WTC11 (cell line): ENCODE data around the gene MYBPC1. TPM values are rescaled to one million over a fixed set of nuclear protein-coding genes. Genes with fewer than 3 reads are reported as not detected.

Experiments
- ATAC-seq: fragments of 200-7000 bp; cut with Tn5 transposase; 2 replicates; pipeline ENCODE4 v1.10.0; 2021; ENCODE audit warnings: mild to moderate bottlenecking, moderate library complexity
- CTCF ChIA-PET: fragments of 300-600 bp; sonication (Branson Sonifier 250); formaldehyde crosslinking; loops from one replicate; lab custom pipeline; 2021; ENCODE audit warnings: antibody characterized with exemption; lab: Charles Lee
- POLR2A ChIA-PET: fragments of 350-600 bp; sonication (Branson Sonifier 250); formaldehyde crosslinking; loops from one replicate; lab custom pipeline; 2021; ENCODE audit warnings: antibody characterized with exemption; lab: Charles Lee
- DNase-seq: peaks from one replicate; pipeline ENCODE4 v3.0.0; 2021; ENCODE audit warnings: low spot score
- H3K27ac Mint-ChIP-seq: 2 replicates; pipeline ENCODE4 v1.8.0; 2021; ENCODE audit warnings: mixed read lengths
- H3K27me3 Mint-ChIP-seq: 2 replicates; pipeline ENCODE4 v1.8.0; 2021; ENCODE audit warnings: low read depth, mild to moderate bottlenecking, moderate library complexity, mixed read lengths
- H3K36me3 Mint-ChIP-seq: 2 replicates; pipeline ENCODE4 v1.8.0; 2021; ENCODE audit warnings: mixed read lengths
- H3K4me1 Mint-ChIP-seq: 2 replicates; pipeline ENCODE4 v1.8.0; 2022; ENCODE audit warnings: mixed read lengths
- H3K4me3 Mint-ChIP-seq: 2 replicates; pipeline ENCODE4 v1.8.0; 2021; ENCODE audit warnings: mild to moderate bottlenecking, moderate library complexity, mixed read lengths
- H3K9me3 Mint-ChIP-seq: 2 replicates; pipeline ENCODE4 v1.8.0; 2021; ENCODE audit warnings: mixed read lengths
- ATF6 ChIP-seq: sonication (generic); formaldehyde crosslinking; IDR thresholded peaks from 2 replicates; pipeline ENCODE4 v1.8.1; 2023; ENCODE audit warnings: mild to moderate bottlenecking, missing genetic modification reagents
- E2F1 ChIP-seq: sonication (generic); formaldehyde crosslinking; IDR thresholded peaks from 2 replicates; pipeline ENCODE4 v1.8.0; 2022; ENCODE audit warnings: mild to moderate bottlenecking, missing genetic modification reagents
- E2F4 ChIP-seq: sonication (generic); formaldehyde crosslinking; IDR thresholded peaks from 2 replicates; pipeline ENCODE4 v1.8.1; 2022; ENCODE audit warnings: low read depth, mild to moderate bottlenecking, moderate library complexity, missing genetic modification reagents, borderline replicate concordance
- ESRRA ChIP-seq: sonication (generic); formaldehyde crosslinking; IDR thresholded peaks from 2 replicates; pipeline ENCODE4 v1.8.1; 2022; ENCODE audit warnings: mild to moderate bottlenecking, missing genetic modification reagents, borderline replicate concordance
- KAT7 ChIP-seq: sonication (generic); formaldehyde crosslinking; IDR thresholded peaks from 2 replicates; pipeline ENCODE4 v1.8.1; 2023; ENCODE audit warnings: missing genetic modification reagents, mild to moderate bottlenecking, borderline replicate concordance
- MAX ChIP-seq: sonication (generic); formaldehyde crosslinking; IDR thresholded peaks from 2 replicates; pipeline ENCODE4 v1.8.0; 2022; ENCODE audit warnings: mild to moderate bottlenecking, missing genetic modification reagents
- MXD4 ChIP-seq: fragments of 250-450 bp; sonication (Bioruptor Pico); IDR thresholded peaks from 2 replicates; pipeline ENCODE4 v1.8.0; 2021; ENCODE audit warnings: mild to moderate bottlenecking, moderate library complexity, borderline replicate concordance
- MYBL2 ChIP-seq: sonication (generic); formaldehyde crosslinking; IDR thresholded peaks from 2 replicates; pipeline ENCODE4 v1.8.1; 2023; ENCODE audit warnings: mild to moderate bottlenecking, moderate library complexity, missing genetic modification reagents
- NFATC4 ChIP-seq: fragments of 250-450 bp; sonication (Bioruptor Pico); IDR thresholded peaks from 2 replicates; pipeline ENCODE4 v1.9.0; 2021; ENCODE audit warnings: mild to moderate bottlenecking
- NR1H2 ChIP-seq: sonication (generic); formaldehyde crosslinking; IDR thresholded peaks from 2 replicates; pipeline ENCODE4 v1.9.0; 2021; ENCODE audit warnings: mild to moderate bottlenecking, moderate library complexity, missing genetic modification reagents
- PRRX2 ChIP-seq: fragments of 250-450 bp; sonication (Bioruptor Pico); IDR thresholded peaks from 2 replicates; pipeline ENCODE4 v1.8.0; 2021; ENCODE audit warnings: mild to moderate bottlenecking
- TEAD1 ChIP-seq: sonication (generic); formaldehyde crosslinking; IDR thresholded peaks from 2 replicates; pipeline ENCODE4 v1.8.0; 2022; ENCODE audit warnings: mild to moderate bottlenecking, missing genetic modification reagents
- ZBTB21 ChIP-seq: sonication (generic); formaldehyde crosslinking; IDR thresholded peaks from 2 replicates; pipeline ENCODE4 v1.8.1; 2023; ENCODE audit warnings: mild to moderate bottlenecking, missing genetic modification reagents, borderline replicate concordance
- ZBTB43 ChIP-seq: sonication (generic); formaldehyde crosslinking; IDR thresholded peaks from 2 replicates; pipeline ENCODE4 v1.8.1; 2023; ENCODE audit warnings: mild to moderate bottlenecking, missing genetic modification reagents
- ZNF121 ChIP-seq: sonication (generic); formaldehyde crosslinking; IDR thresholded peaks from 2 replicates; pipeline ENCODE4 v1.8.0; 2023; ENCODE audit warnings: missing genetic modification reagents
- total RNA-seq: library from RNA; stranded (reverse); gene quantifications from 3 replicates; pipeline ENCODE4 v1.2.3, GENCODE V29; 2021
- TF ChIP-seq, protein P1 (sequence below): sonication (generic); formaldehyde crosslinking; IDR thresholded peaks from 2 replicates; pipeline ENCODE4 v1.8.1; 2023; ENCODE audit warnings: mild to moderate bottlenecking, missing genetic modification reagents, borderline replicate concordance
- TF ChIP-seq, protein P2 (sequence below): fragments of 250-450 bp; sonication (Bioruptor Pico); IDR thresholded peaks from 2 replicates; pipeline ENCODE4 v1.9.0; 2021; ENCODE audit warnings: moderate library complexity, mild to moderate bottlenecking, inconsistent platforms, borderline replicate concordance

The MYBPC1 gene
- total RNA-seq, 1 experiment from 2014 or later, result not detected

GRCh38 chr12:101653030-101653429, 58.3 kb downstream of the MYBPC1 start:
- H3K9me3 Mint-ChIP-seq, result no peaks in the 10 kb centered on the region
- CTCF ChIA-PET, result no interaction called here
- TF ChIP-seq PRRX2 (no peak), ZNF121 (CRISPR knock-in tag) (no peak), E2F1 (no peak), MAX (CRISPR knock-in tag) (no peak), NFATC4 (CRISPR knock-in tag) (no peak), ESRRA (CRISPR knock-in tag) (no peak), KAT7 (no peak), ZBTB21 (CRISPR knock-in tag) (no peak), MXD4 (CRISPR knock-in tag) (no peak), ATF6 (CRISPR knock-in tag) (no peak), NR1H2 (CRISPR knock-in tag) (no peak), ZBTB43 (no peak), E2F4 (CRISPR knock-in tag) (no peak), MYBL2 (CRISPR knock-in tag) (no peak), TEAD1 (no peak)
- TF ChIP-seq, protein P1, sequence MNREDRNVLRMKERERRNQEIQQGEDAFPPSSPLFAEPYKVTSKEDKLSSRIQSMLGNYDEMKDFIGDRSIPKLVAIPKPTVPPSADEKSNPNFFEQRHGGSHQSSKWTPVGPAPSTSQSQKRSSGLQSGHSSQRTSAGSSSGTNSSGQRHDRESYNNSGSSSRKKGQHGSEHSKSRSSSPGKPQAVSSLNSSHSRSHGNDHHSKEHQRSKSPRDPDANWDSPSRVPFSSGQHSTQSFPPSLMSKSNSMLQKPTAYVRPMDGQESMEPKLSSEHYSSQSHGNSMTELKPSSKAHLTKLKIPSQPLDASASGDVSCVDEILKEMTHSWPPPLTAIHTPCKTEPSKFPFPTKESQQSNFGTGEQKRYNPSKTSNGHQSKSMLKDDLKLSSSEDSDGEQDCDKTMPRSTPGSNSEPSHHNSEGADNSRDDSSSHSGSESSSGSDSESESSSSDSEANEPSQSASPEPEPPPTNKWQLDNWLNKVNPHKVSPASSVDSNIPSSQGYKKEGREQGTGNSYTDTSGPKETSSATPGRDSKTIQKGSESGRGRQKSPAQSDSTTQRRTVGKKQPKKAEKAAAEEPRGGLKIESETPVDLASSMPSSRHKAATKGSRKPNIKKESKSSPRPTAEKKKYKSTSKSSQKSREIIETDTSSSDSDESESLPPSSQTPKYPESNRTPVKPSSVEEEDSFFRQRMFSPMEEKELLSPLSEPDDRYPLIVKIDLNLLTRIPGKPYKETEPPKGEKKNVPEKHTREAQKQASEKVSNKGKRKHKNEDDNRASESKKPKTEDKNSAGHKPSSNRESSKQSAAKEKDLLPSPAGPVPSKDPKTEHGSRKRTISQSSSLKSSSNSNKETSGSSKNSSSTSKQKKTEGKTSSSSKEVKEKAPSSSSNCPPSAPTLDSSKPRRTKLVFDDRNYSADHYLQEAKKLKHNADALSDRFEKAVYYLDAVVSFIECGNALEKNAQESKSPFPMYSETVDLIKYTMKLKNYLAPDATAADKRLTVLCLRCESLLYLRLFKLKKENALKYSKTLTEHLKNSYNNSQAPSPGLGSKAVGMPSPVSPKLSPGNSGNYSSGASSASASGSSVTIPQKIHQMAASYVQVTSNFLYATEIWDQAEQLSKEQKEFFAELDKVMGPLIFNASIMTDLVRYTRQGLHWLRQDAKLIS, result no peak
- TF ChIP-seq, protein P2, sequence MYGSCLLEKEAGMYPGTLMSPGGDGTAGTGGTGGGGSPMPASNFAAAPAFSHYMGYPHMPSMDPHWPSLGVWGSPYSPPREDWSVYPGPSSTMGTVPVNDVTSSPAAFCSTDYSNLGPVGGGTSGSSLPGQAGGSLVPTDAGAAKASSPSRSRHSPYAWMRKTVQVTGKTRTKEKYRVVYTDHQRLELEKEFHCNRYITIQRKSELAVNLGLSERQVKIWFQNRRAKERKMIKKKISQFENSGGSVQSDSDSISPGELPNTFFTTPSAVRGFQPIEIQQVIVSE (CRISPR knock-in tag), result no peak
- POLR2A ChIA-PET, result no interaction called here
- H3K4me1 Mint-ChIP-seq, result peaks cover 4% of the 10 kb centered on the region
- ATAC-seq (no peak), DNase-seq (no peak)
- no peak overlapping the region for H3K4me3 Mint-ChIP-seq
- no peak overlapping the region for H3K27ac Mint-ChIP-seq
- H3K27me3 Mint-ChIP-seq, result no peaks in the 10 kb centered on the region
- H3K36me3 Mint-ChIP-seq, result no peaks in the 10 kb centered on the region
